ENCODE measurements around the gene HIVEP3.

HIVEP3 gene

GRCh38 chr1:41691424-41691823, 227.3 kb downstream of the HIVEP3 start:
- H3K4me3 Mint-ChIP-seq: no peak overlapping the region
- no peaks in the 10 kb centered on the region for H3K9me3 Mint-ChIP-seq
- H3K27ac Mint-ChIP-seq: no peak overlapping the region
- DNase-seq (ENCODE audit: low spot score): no peak
- H3K36me3 Mint-ChIP-seq (ENCODE audit: low read depth): no peaks in the 10 kb centered on the region
- peaks cover 37% of the 10 kb centered on the region for H3K4me1 Mint-ChIP-seq (ENCODE audit: low read depth)
- H3K27me3 Mint-ChIP-seq (ENCODE audit: low read depth): no peaks in the 10 kb centered on the region

- peaks cover 46% of the 10 kb centered on the region for H3K4me1 Mint-ChIP-seq (ENCODE audit: low read depth)
- peak overlapping the region; percentile 47 for H3K27ac Mint-ChIP-seq
Measured at GRCh38 chr1:41690331-41690730, 228.4 kb downstream of the HIVEP3 start.

DNA sequence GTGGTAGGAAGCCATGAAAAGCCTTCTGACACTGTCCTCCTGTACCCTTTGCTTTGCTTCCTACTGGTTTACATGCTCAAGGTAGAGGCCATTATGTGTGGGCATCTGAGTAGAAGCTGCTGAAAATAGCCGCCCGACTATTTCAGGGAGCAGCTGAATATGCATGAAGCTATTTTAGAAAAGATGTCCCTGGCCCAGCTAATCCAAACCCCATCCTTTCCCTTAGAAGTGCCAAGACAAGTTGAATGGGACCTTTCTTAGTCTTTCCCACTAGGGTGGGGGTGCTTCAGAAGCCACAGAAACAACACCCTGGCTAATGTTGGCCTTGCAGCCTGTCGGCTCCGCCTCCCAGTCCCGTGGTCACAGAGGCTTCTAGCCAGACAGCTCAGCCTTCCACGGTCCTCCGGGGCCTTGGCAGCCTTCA, 229.2 kb downstream of the HIVEP3 start:
- peaks cover 53% of the 10 kb centered on the region for H3K4me1 Mint-ChIP-seq (ENCODE audit: low read depth)
- H3K27ac Mint-ChIP-seq: no peak overlapping the region
- no peak for DNase-seq (ENCODE audit: low spot score)
- H3K9me3 Mint-ChIP-seq: no peaks in the 10 kb centered on the region
- H3K4me3 Mint-ChIP-seq: no peak overlapping the region
- H3K36me3 Mint-ChIP-seq (ENCODE audit: low read depth): no peaks in the 10 kb centered on the region
- no peaks in the 10 kb centered on the region for H3K27me3 Mint-ChIP-seq (ENCODE audit: low read depth)

More at GRCh38 chr1:41690331-41690730, 228.4 kb downstream of the HIVEP3 start:
- Mint-ChIP-seq H3K4me3 (peak overlapping the region; percentile 11), H3K27me3 (ENCODE audit: low read depth) (no peaks in the 10 kb centered on the region), H3K36me3 (ENCODE audit: low read depth) (no peaks in the 10 kb centered on the region), H3K9me3 (no peaks in the 10 kb centered on the region)
- no peak for DNase-seq (ENCODE audit: low spot score)

- DNase-seq (ENCODE audit: low spot score): no peak
- Mint-ChIP-seq H3K9me3 (no peaks in the 10 kb centered on the region), H3K27ac (no peak overlapping the region), H3K36me3 (ENCODE audit: low read depth) (no peaks in the 10 kb centered on the region), H3K4me3 (no peak overlapping the region), H3K4me1 (ENCODE audit: low read depth) (peaks cover 57% of the 10 kb centered on the region), H3K27me3 (ENCODE audit: low read depth) (no peaks in the 10 kb centered on the region)
Measured at GRCh38 chr1:41689139-41689538, 229.6 kb downstream of the HIVEP3 start.

GRCh38 chr1:41687007-41687406, 231.7 kb downstream of the HIVEP3 start:
- H3K36me3 Mint-ChIP-seq (ENCODE audit: low read depth): no peaks in the 10 kb centered on the region
- H3K4me1 Mint-ChIP-seq (ENCODE audit: low read depth): peaks cover 74% of the 10 kb centered on the region
- DNase-seq (ENCODE audit: low spot score): no peak
- no peak overlapping the region for H3K27ac Mint-ChIP-seq
- no peaks in the 10 kb centered on the region for H3K9me3 Mint-ChIP-seq
- no peak overlapping the region for H3K4me3 Mint-ChIP-seq
- no peaks in the 10 kb centered on the region for H3K27me3 Mint-ChIP-seq (ENCODE audit: low read depth)

GRCh38 chr1:41683681-41684500, 234.8 kb downstream of the HIVEP3 start:
- peaks cover 88% of the 10 kb centered on the region for H3K4me1 Mint-ChIP-seq (ENCODE audit: low read depth)
- peak; percentile 39 for DNase-seq (ENCODE audit: low spot score)
- peak overlapping the region; percentile 68 for H3K4me3 Mint-ChIP-seq
- H3K27me3 Mint-ChIP-seq (ENCODE audit: low read depth): no peaks in the 10 kb centered on the region
- H3K27ac Mint-ChIP-seq: peak overlapping the region; percentile 81
- peaks cover 2% of the 10 kb centered on the region for H3K36me3 Mint-ChIP-seq (ENCODE audit: low read depth)
- H3K9me3 Mint-ChIP-seq: no peaks in the 10 kb centered on the region

GRCh38 chr1:41682845-41683625, 235.7 kb downstream of the HIVEP3 start:
- Mint-ChIP-seq H3K4me1 (ENCODE audit: low read depth) (peaks cover 92% of the 10 kb centered on the region), H3K27me3 (ENCODE audit: low read depth) (no peaks in the 10 kb centered on the region), H3K4me3 (peak overlapping the region; percentile 68), H3K36me3 (ENCODE audit: low read depth) (peaks cover 2% of the 10 kb centered on the region), H3K27ac (peak overlapping the region; percentile 81), H3K9me3 (no peaks in the 10 kb centered on the region)
- no peak for DNase-seq (ENCODE audit: low spot score)

DNA sequence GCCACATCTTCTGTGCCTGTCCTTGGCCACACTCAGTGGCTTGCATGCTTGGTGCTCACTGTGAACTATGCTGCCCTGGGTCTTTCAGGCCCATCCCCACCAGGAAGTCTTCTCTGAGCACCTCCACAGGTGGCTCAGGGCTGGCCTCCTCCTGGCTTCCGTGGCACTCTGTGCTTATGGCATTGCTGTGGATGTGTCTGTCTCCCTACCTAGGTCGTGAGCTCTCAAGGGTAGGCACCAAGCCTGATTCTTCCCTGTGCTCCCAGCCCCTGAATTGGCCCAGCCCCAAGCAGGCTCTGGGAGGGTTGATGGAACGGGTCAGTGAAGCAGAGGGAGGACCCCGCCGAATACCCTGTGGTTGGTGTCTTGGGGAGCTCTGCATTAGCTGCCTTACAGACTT, 236.6 kb downstream of the HIVEP3 start:
- H3K4me1 Mint-ChIP-seq (ENCODE audit: low read depth): peaks cover 95% of the 10 kb centered on the region
- no peak overlapping the region for H3K4me3 Mint-ChIP-seq
- H3K27me3 Mint-ChIP-seq (ENCODE audit: low read depth): no peaks in the 10 kb centered on the region
- no peak for DNase-seq (ENCODE audit: low spot score)
- peak overlapping the region; percentile 24 for H3K27ac Mint-ChIP-seq
- peaks cover 2% of the 10 kb centered on the region for H3K36me3 Mint-ChIP-seq (ENCODE audit: low read depth)
- H3K9me3 Mint-ChIP-seq: no peaks in the 10 kb centered on the region

DNA sequence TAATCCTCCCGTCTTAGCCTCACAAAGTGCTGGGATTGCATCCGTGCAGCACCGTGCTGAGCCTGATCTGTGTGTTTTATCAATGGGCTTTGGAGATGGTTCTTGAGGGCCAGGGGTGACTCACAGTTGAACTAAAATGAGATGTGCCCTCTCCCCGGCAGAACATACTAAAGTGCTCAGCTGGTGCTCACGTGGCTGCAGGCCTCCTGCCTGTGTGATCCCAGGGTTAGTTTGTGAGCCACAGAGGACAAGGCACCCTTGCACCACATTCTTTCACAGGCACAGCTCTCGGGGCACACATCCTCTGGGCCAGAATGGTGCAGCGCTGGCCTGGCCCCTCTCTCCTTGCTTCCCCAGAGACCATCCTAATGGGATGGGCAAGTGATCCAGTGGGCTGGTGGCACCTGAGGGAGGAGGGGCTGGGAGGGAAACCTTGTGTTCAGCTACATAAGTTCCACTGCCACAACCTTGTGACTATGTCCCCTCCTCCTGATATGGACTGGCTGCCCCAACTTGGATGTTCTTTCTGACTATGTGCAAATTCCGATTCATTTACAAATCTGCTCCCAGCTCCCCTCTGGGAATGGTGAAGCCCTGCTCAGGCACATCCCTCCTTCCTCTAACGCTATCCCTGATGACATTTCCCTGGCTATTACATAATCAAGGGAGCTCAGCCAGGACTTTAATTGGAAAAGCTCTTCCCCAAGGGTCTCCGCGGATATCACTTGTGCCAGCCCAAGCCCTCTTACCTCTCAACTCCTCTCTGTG, 237.2 kb downstream of the HIVEP3 start:
- DNase-seq (ENCODE audit: low spot score): no peak
- no peaks in the 10 kb centered on the region for H3K9me3 Mint-ChIP-seq
- peaks cover 2% of the 10 kb centered on the region for H3K36me3 Mint-ChIP-seq (ENCODE audit: low read depth)
- H3K4me3 Mint-ChIP-seq: no peak overlapping the region
- H3K27me3 Mint-ChIP-seq (ENCODE audit: low read depth): no peaks in the 10 kb centered on the region
- peak overlapping the region; percentile 76 for H3K27ac Mint-ChIP-seq
- peaks cover 95% of the 10 kb centered on the region for H3K4me1 Mint-ChIP-seq (ENCODE audit: low read depth)

- Mint-ChIP-seq H3K27me3 (ENCODE audit: low read depth) (no peaks in the 10 kb centered on the region), H3K4me3 (no peak overlapping the region), H3K9me3 (no peaks in the 10 kb centered on the region), H3K4me1 (ENCODE audit: low read depth) (peaks cover 90% of the 10 kb centered on the region), H3K36me3 (ENCODE audit: low read depth) (peaks cover 2% of the 10 kb centered on the region), H3K27ac (no peak overlapping the region)
- DNase-seq (ENCODE audit: low spot score): no peak
Measured at GRCh38 chr1:41679994-41680393, 238.7 kb downstream of the HIVEP3 start.

- H3K27ac Mint-ChIP-seq: no peak overlapping the region
- no peaks in the 10 kb centered on the region for H3K27me3 Mint-ChIP-seq (ENCODE audit: low read depth)
- H3K36me3 Mint-ChIP-seq (ENCODE audit: low read depth): peaks cover 2% of the 10 kb centered on the region
- peak overlapping the region; percentile 77 for H3K4me3 Mint-ChIP-seq
- DNase-seq (ENCODE audit: low spot score): no peak
- H3K4me1 Mint-ChIP-seq (ENCODE audit: low read depth): peaks cover 90% of the 10 kb centered on the region
- H3K9me3 Mint-ChIP-seq: no peaks in the 10 kb centered on the region
Measured at GRCh38 chr1:41679531-41679930, 239.2 kb downstream of the HIVEP3 start.

DNA sequence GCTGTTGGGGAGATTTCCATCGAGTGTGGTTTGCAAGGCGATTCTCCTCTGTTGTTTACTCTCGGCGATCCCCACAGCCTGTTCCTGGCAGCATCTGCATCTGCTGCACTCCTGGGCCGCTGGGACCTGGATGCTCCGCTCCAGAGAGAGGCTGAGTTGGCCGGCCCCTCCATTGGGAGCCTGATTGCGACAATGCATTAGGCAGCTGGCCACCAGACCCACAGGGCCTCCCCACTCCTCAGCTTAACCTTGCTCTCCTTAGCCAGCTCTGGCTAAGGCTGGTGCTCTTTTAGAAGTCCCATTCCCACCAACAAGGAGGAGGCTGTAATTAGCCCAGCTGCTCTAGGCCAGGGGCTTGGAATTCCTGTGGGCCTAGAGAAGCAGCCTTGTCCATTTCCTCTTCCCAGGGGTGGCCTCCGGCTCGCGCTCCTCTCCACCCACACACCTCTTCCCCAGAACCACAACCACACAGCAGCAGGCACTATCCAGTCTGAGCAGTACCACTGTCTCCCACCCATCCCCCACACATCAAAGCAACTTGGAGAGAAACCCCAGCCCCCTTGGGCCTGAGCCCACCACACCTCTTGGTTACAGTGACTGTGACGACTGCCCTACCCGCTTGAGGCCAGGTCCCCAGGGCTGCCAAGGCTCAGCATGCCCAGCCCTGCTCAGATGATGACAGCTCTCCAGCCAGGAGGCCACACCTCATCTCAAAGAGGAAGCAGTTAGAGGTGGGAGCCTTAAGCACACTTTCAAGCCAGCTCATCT, 240.4 kb downstream of the HIVEP3 start:
- Mint-ChIP-seq H3K4me3 (peak overlapping the region; percentile 77), H3K27ac (peak overlapping the region; percentile 91), H3K36me3 (ENCODE audit: low read depth) (peaks cover 2% of the 10 kb centered on the region), H3K27me3 (ENCODE audit: low read depth) (no peaks in the 10 kb centered on the region), H3K4me1 (ENCODE audit: low read depth) (peaks cover 91% of the 10 kb centered on the region), H3K9me3 (no peaks in the 10 kb centered on the region)
- DNase-seq (ENCODE audit: low spot score): peak; percentile 34

DNA sequence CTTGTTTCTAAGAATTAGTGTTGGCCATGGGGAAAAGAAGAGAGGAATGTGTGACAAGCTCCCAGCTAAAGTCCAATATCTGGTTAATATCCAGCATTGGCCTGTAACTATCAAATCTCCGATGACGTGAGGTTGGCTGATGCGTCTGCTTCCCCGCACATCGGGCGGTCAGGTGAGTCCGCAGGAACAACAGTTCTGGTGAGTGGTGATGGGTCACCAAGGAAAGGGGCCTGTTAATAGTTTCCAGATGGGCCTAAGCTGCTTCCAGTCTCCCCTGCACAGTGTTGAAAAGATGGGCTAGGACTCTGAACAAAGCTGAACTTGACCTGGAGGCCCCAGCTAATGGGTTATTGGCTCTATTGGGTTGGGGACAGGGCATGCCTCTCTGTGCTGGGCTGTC, 241.1 kb downstream of the HIVEP3 start:
- Mint-ChIP-seq H3K36me3 (ENCODE audit: low read depth) (peaks cover 2% of the 10 kb centered on the region), H3K27me3 (ENCODE audit: low read depth) (no peaks in the 10 kb centered on the region), H3K4me3 (peak overlapping the region; percentile 22), H3K4me1 (ENCODE audit: low read depth) (peaks cover 90% of the 10 kb centered on the region), H3K27ac (peak overlapping the region; percentile 91), H3K9me3 (no peaks in the 10 kb centered on the region)
- no peak for DNase-seq (ENCODE audit: low spot score)

Data from T-helper 2 cell treated with Interferon-gamma antibody and Interleukin-4, amounts not matched to agents 5 μg/mL and 100 μg/mL, for 36 hours (primary cell).